GM04503 (cell line): ENCODE data around the gene TNFSF8.
A peak's percentile ranks its signal among the peaks of the same experiment; 100 is the strongest.

Experiments
- DNase-seq: peaks from one replicate; pipeline ENCODE4 v3.0.0-alpha.2; 2012; ENCODE audit warnings: low read depth

The TNFSF8 gene

DNA sequence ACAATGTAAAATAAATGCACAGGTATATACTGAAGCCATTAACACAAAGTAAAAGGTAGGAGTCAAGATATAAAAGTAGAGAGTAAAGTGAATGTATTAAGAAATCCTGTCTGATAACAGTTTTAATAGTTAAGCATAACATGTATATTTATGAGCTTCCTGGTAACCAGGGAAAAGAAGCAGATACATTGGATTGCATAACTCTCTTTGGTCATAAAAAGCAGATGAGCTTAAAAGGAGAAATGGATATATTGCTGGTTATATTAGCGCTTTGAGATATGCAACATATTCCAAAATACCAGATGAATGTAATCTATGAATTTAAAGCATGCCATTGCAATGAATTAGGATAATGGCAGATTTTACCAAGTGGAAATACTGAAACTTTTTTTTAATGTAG is 6.2 kb upstream of the TNFSF8 start:
- DNase-seq = peak; percentile 19

DNA sequence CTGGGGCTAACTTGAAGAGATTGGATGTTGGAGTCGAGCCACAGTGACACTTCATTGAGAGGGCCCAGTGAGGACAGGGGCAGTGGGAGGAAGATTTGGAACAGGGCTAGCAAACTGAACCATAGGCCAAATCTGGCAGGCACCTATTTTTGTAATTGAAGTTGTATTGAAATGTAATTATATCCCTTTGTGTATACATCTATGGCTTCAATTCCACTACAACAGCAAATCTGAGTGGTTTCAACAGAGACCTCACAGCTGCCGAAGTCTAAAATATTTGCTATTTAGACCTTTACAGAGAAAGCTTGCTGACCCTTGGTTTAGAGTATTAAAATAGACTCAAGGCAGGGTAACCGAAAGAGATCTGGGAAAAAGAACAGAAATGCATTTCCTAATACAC is 4.7 kb upstream of the TNFSF8 start:
- no peak for DNase-seq

- DNase-seq = no peak
Measured at GRCh38 chr9:114932502-114932901, 2.1 kb upstream of the TNFSF8 start.

GRCh38 chr9:114931407-114931806 is 1.0 kb upstream of the TNFSF8 start:
- DNase-seq = no peak

GRCh38 chr9:114929201-114929600 is 1.2 kb downstream of the TNFSF8 start:
- no peak for DNase-seq

- no peak for DNase-seq
Measured at GRCh38 chr9:114928671-114929070, 1.7 kb downstream of the TNFSF8 start.

DNA sequence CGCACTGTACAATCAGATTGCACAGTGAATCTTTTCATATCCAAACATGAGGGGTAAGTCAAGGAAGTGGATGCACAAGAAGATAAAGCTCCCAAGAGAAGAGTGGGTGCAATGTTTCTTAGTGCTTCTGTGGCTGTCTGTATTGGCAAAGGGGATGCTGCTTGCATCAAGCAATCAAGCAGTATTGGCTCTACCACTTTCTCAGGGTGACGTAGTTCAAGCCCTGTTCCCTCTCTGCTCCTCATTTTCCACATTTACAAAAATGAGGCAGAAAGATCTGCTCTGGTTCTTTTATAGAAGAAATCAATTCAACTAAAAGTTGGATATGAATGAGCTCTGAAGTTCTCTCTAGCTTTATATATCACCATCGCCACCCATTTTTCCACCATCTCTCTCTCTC is 2.3 kb downstream of the TNFSF8 start:
- DNase-seq = no peak

DNA sequence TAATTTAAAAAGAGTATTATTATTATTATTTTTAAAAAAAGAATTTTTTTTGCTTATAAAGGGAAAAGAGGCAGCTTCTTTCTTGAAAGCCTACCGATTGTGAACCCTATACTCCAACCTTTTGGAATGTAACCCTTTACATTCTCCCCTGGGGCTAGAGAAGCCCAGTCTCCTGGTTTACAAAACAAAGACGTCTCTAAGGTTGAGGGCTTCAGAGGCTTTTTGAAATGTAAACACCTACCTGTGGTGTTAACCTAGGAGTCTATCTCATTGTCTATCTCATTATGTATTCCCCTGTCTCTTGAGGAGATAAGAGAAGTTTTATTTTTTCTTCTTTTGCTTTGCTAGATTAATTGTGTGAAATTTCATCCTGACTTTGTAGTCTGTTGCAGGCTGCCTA is 4.7 kb downstream of the TNFSF8 start:
- no peak for DNase-seq

DNA sequence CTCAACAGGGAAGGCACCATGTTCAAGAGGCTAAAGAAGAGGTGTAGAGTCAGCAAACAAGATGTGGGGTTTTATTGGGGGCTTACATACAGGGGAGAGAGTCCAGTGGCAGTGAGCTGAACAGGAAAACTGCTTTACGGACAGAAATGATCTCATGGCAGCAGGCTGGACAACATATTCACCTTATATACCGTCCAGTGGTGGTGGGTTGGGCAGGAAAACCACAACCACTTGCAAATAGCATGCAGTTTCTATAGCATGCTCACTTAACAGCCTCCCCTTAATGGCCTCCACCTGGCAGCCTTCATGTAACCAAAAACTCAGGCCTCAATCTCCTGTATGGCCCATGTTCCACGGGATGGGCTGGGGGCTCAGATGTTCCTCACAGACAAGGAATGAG is 5.4 kb downstream of the TNFSF8 start:
- no peak for DNase-seq

GRCh38 chr9:114924327-114924726 is 6.1 kb downstream of the TNFSF8 start:
- no peak for DNase-seq

- no peak for DNase-seq
Measured at GRCh38 chr9:114923918-114924317, 6.5 kb downstream of the TNFSF8 start.

GRCh38 chr9:114921171-114921570 is 9.2 kb downstream of the TNFSF8 start:
- no peak for DNase-seq

GRCh38 chr9:114919611-114920010 is 10.8 kb downstream of the TNFSF8 start:
- no peak for DNase-seq

DNA sequence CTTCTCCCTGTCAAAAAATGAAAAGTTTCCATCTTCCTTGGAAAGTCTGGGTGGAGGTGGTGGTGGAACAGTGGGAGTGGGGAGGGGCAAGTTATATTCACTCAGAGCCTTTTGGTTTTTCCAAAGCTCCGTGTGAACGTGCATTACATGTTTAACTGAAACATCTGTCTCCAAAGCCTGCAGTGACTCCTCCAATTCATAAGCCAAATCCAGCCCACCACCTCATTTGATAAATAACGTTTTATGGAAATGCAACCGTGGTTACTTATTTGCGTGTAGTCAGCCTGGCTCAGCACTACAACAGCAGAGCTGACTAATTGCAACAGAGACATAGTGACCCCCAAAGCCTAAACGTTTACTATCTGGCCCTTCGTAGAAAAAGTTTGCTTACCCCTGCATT is 13.9 kb downstream of the TNFSF8 start:
- no peak for DNase-seq

DNA sequence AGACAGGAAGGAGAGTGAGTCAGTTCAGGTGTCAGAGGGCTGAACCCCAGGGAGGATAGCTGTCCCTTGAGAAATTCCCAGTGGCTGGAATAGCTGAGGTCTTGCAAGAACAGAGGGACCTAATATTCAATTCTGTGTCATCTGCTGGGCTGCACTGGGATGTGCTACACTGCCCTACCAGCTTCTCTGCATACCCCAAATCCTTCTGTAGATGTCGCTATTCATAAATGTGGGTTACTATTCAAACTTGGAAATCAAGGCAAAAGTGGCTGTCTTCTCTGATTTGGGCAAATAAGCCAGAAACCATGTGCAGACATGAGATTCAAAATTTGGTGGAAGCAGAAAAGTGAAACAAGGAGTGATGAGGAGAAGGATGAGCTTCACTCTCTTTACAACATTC is 16.3 kb downstream of the TNFSF8 start:
- DNase-seq = no peak

- DNase-seq = no peak
Measured at GRCh38 chr9:114913656-114914055, 16.7 kb downstream of the TNFSF8 start.

GRCh38 chr9:114913217-114913616 is 17.2 kb downstream of the TNFSF8 start:
- DNase-seq = no peak

GRCh38 chr9:114911167-114911821 is 19.1 kb downstream of the TNFSF8 start:
- DNase-seq = peak; percentile 24

GRCh38 chr9:114910541-114910940 is 19.9 kb downstream of the TNFSF8 start:
- DNase-seq = no peak

DNA sequence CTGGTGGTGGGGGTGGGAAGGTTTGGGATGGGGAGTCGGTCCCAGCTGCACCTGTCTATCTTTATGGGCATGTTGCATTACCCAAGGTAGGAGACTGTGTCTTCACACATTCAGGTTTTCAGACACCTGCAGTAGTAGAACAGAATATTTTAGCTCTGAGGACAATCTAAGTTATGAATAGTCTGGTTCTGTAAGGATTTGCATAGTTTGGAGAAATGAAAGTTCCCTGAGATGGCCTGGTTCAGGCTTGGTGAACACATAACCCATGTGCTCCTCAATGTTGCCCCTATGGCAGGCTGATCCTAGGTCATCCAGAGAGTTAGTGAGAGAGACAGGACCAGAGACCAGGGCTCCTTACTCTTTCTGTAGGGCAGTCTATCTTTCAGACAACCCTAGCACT is 20.7 kb downstream of the TNFSF8 start:
- no peak for DNase-seq

DNA sequence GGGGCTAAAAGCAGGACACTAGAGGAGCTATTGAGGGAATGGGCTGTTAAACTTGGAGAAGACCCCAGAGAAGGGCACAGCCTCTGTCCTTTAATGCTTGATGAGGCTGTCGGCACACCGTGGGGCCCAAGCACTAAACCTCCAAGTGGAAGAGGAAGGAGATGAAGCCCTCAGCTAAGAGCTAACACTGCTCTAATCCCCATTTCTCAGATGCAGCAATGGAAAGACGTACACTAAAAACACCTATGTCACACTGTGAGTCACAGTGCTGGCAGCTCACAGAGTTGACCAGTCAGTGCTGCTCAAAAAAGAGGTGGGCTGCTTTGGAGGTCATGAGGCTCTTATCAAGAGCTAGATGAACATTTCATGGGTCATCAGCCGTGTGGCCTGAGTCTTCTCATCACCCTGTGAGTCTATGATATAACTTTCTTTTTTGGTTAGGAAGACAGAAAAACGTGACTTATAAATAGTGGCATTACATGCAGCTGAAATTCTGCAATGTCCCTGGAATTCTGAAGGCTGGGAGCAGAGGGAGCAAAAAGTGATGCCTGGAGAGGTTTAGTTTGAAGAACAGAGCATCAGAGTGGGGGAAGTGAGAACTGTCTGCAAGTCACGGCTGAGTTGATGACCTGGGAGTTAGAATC is 21.5 kb downstream of the TNFSF8 start:
- no peak for DNase-seq

GRCh38 chr9:114908104-114908622 is 22.2 kb downstream of the TNFSF8 start:
- peak; percentile 49 for DNase-seq

- no peak for DNase-seq
Measured at GRCh38 chr9:114906922-114907571, 23.3 kb downstream of the TNFSF8 start.
